Measurements from ENCODE around the gene NUDT11. TPM values are rescaled to one million over a fixed set of nuclear protein-coding genes. Genes with fewer than 3 reads are reported as not detected.

The NUDT11 gene
- total and polyA plus RNA-seq, 2 donors (not counting 3 experiments of a cell fraction or from before 2014, with no cell fraction given), result 3.9 to 4.3 TPM

GRCh38 chrX:51461053-51462044, 35.0 kb downstream of the NUDT11 start:
- no peak overlapping the region for H3K4me2 ChIP-seq (ENCODE audit: insufficient read depth, low read length)
- no peak overlapping the region for H3K4me3 ChIP-seq (replicated peaks in 1 of 3; ENCODE audit: insufficient read depth in 1 of 3, low read depth in 1 of 3, low read length in 3 of 3)
- no peaks in the 10 kb centered on the region for H3K9me1 ChIP-seq (replicated peaks; ENCODE audit: control insufficient read depth, extremely low read depth, insufficient read depth, low read length)
- H3K4me1 ChIP-seq (ENCODE audit: control insufficient read depth, extremely low read depth, insufficient read depth, low read length), result no peaks in the 10 kb centered on the region
- H3K9me3 ChIP-seq (replicated peaks; ENCODE audit: control insufficient read depth, insufficient read depth, low read length), result no peaks in the 10 kb centered on the region
- FAIRE-seq, result peak; percentile 70
- no peak overlapping the region for H3K9ac ChIP-seq (replicated peaks; ENCODE audit: extremely low read depth, insufficient read depth, low read length)
- dilution Hi-C loops (cut with MboI; ENCODE audit: extremely low pct_ligation_motif_present, low sequenced_read_pairs) (no loop called here), intact Hi-C loops (cut with micrococcal nuclease) (loop anchor here (5.0 kb wide), 1 partner anchor 314 kb away; no protein-coding TSS in a partner anchor)
- no peak overlapping the region for H2AFZ ChIP-seq (ENCODE audit: low read depth, low read length)
- BruUV-seq (replicated peaks), result no TSS peak
- H3K27ac ChIP-seq (ENCODE audit: insufficient read depth, low read depth, low read length), result no peak overlapping the region
- DNase-seq (ENCODE audit: low read depth, low spot score), result peak; percentile 34
- CTCF ChIA-PET, result interaction anchor here (0.6 to 3.1 kb wide), 16 partner anchors 10 to 317 kb away, joined by 3 to 28 read pairs (median 4); no protein-coding TSS in a partner anchor
- H3K36me3 ChIP-seq (ENCODE audit: control insufficient read depth in 2 of 2, extremely low read depth in 1 of 2, insufficient read depth in 2 of 2, low read length in 2 of 2), result no peaks in the 10 kb centered on the region
- no peaks in the 10 kb centered on the region for H3K79me2 ChIP-seq (ENCODE audit: control insufficient read depth, insufficient read depth, low read length)
- POLR2A ChIA-PET, result no interaction called here
- no peak for TF ChIP-seq GATA2 (IDR thresholded peaks at IDR 0.05; ENCODE audit: insufficient read depth, insufficient read length, low read depth, low read length)
- TF ChIP-seq CTCF (IDR thresholded peaks at IDR 0.05; ENCODE audit: extremely low read depth in 1 of 2, insufficient read depth in 1 of 2, low read depth in 1 of 2, low read length in 2 of 2), result peak; percentile 17 to 61
- no peaks in the 10 kb centered on the region for H4K20me1 ChIP-seq (replicated peaks; ENCODE audit: control insufficient read depth, extremely low read depth, insufficient read depth, low read length)
- no peaks in the 10 kb centered on the region for H3K27me3 ChIP-seq (ENCODE audit: control insufficient read depth in 2 of 2, insufficient read depth in 2 of 2, low read length in 2 of 2)

GRCh38 chrX:51459125-51459524, 37.3 kb downstream of the NUDT11 start:
- Histone ChIP-seq H3K27ac (ENCODE audit: insufficient read depth, low read depth, low read length) (no peak overlapping the region), H3K4me3 (replicated peaks in 1 of 3; ENCODE audit: insufficient read depth in 1 of 3, low read depth in 1 of 3, low read length in 3 of 3) (no peak overlapping the region), H3K4me1 (ENCODE audit: control insufficient read depth, extremely low read depth, insufficient read depth, low read length) (no peaks in the 10 kb centered on the region), H3K36me3 (ENCODE audit: control insufficient read depth in 2 of 2, extremely low read depth in 1 of 2, insufficient read depth in 2 of 2, low read length in 2 of 2) (no peaks in the 10 kb centered on the region), H3K9me1 (replicated peaks; ENCODE audit: control insufficient read depth, extremely low read depth, insufficient read depth, low read length) (no peaks in the 10 kb centered on the region), H3K79me2 (ENCODE audit: control insufficient read depth, insufficient read depth, low read length) (no peaks in the 10 kb centered on the region), H3K27me3 (ENCODE audit: control insufficient read depth in 2 of 2, insufficient read depth in 2 of 2, low read length in 2 of 2) (no peaks in the 10 kb centered on the region), H2AFZ (ENCODE audit: low read depth, low read length) (no peak overlapping the region), H3K9ac (replicated peaks; ENCODE audit: extremely low read depth, insufficient read depth, low read length) (no peak overlapping the region), H4K20me1 (replicated peaks; ENCODE audit: control insufficient read depth, extremely low read depth, insufficient read depth, low read length) (no peaks in the 10 kb centered on the region), H3K9me3 (replicated peaks; ENCODE audit: control insufficient read depth, insufficient read depth, low read length) (no peaks in the 10 kb centered on the region), H3K4me2 (ENCODE audit: insufficient read depth, low read length) (no peak overlapping the region)
- POLR2A ChIA-PET, result no interaction called here
- CTCF ChIA-PET, result interaction anchor here (0.9 to 3.1 kb wide), 4 partner anchors 10 to 553 kb away, joined by 3 to 28 read pairs (median 3); no protein-coding TSS in a partner anchor
- DNase-seq (ENCODE audit: low read depth, low spot score), result peak; percentile 1
- no peak for FAIRE-seq
- BruUV-seq (replicated peaks), result no TSS peak
- TF ChIP-seq GATA2 (IDR thresholded peaks at IDR 0.05; ENCODE audit: insufficient read depth, insufficient read length, low read depth, low read length) (no peak), MAX (IDR thresholded peaks at IDR 0.05; ENCODE audit: insufficient read depth, insufficient read length) (no peak), MYC (IDR thresholded peaks at IDR 0.05; ENCODE audit: low read depth, low read length) (no peak), POLR2AphosphoS5 (IDR thresholded peaks at IDR 0.05; ENCODE audit: insufficient read depth, low read depth, low read length) (no peak), CTCF (IDR thresholded peaks at IDR 0.05; ENCODE audit: extremely low read depth in 1 of 2, insufficient read depth in 1 of 2, low read depth in 1 of 2, low read length in 2 of 2) (peak; percentile 17 to 22)
- dilution Hi-C loops (cut with MboI; ENCODE audit: extremely low pct_ligation_motif_present, low sequenced_read_pairs), result no loop called here
- intact Hi-C loops (cut with micrococcal nuclease), result no loop called here
